Panc1 (cell line): ENCODE measurements around the gene PPM1H.

Experiments used
- CTCF ChIP-seq: fragments of 450-650 bp; IDR thresholded peaks from 2 replicates; pipeline ENCODE4 v1.5.1; 2017; ENCODE audit warnings: mild to moderate bottlenecking
- POLR2AphosphoS5 ChIP-seq: IDR thresholded peaks from 2 replicates; pipeline ENCODE4 v1.6.1; 2012; ENCODE audit warnings: mild to moderate bottlenecking, low read depth, low read length, moderate library complexity
- REST ChIP-seq, 2 experiments: IDR thresholded peaks; 2 replicates each; pipeline ENCODE4 v1.6.1; 2011 to 2012; ENCODE audit warnings: low read depth in 2 of 2, control low read depth in 1 of 2, low read length in 1 of 2, mild to moderate bottlenecking in 1 of 2, moderate library complexity in 1 of 2; ENCODE audit not compliant: insufficient read depth in 1 of 2

- no peak for TF ChIP-seq CTCF
- TF ChIP-seq POLR2AphosphoS5: no peak
- TF ChIP-seq REST (IDR thresholded peaks at IDR 0.05; ENCODE audit: insufficient read depth in 1 of 2, low read depth in 2 of 2, low read length in 1 of 2): no peak
Measured at GRCh38 chr12:62911286-62911685, 23.7 kb downstream of the PPM1H start.
